Psoas muscle (tissue), 8 donors: ENCODE data around the gene GTF3C1. TPM values are rescaled to one million over a fixed set of nuclear protein-coding genes. Genes with fewer than 3 reads are reported as not detected.
A peak's percentile ranks its signal among the peaks of the same experiment; 100 is the strongest.

Source experiments
- ATAC-seq, 4 donors: fragments of 200-7000 bp; cut with Tn5 transposase; one replicate each; pipeline ENCODE4 v1.9.1; 2020; ENCODE audit warnings: moderate library complexity in 3 of 4, mild to moderate bottlenecking in 2 of 4
- DNase-seq, 2 donors: peaks; one replicate each; pipeline ENCODE4 v3.0.0-alpha.2; 2020
- H3K27ac ChIP-seq: fragments of 200-600 bp; one replicate; pipeline ENCODE4 v1.8.0; 2022
- H3K27me3 ChIP-seq, 3 donors: fragments of 200-600 bp in 1 of 3; one replicate each; pipeline versions ENCODE4 v1.6.1 to v1.8.0; 2013 to 2022; ENCODE audit warnings: low read length in 2 of 3, mild to moderate bottlenecking in 2 of 3, moderate library complexity in 1 of 3; ENCODE audit not compliant: insufficient read depth in 3 of 3
- H3K36me3 ChIP-seq, 2 donors: fragments of 200-600 bp in 1 of 2; one replicate each; pipeline versions ENCODE4 v1.6.1 to v1.8.0; 2013 to 2022; ENCODE audit warnings: low read depth in 1 of 2, mild to moderate bottlenecking in 1 of 2, moderate library complexity in 1 of 2; ENCODE audit not compliant: insufficient read depth in 1 of 2
- H3K4me1 ChIP-seq: fragments of 200-600 bp; one replicate; pipeline ENCODE4 v1.8.0; 2022
- H3K4me3 ChIP-seq: fragments of 200-600 bp; one replicate; pipeline ENCODE4 v1.8.0; 2022; ENCODE audit warnings: mild to moderate bottlenecking
- H3K9me3 ChIP-seq: fragments of 200-600 bp; one replicate; pipeline ENCODE4 v1.8.0; 2022
- CTCF ChIP-seq: fragments of 200-600 bp; IDR thresholded peaks from one replicate; pipeline ENCODE4 v1.8.0; 2022; ENCODE audit warnings: antibody characterized with exemption
- WGBS, 3 donors: extraction: QIAGEN DNeasy Blood & Tissue Kit; methylation state at CpG; one replicate each; pipeline versions ENCODE4 v1.1.6 to v1.1.7; 2013; 5-methylcytosine and 5-hydroxymethylcytosine counted together
- intact Hi-C, 2 donors: fragments of 100-400 bp; cut with DNase I; formaldehyde crosslinking; loops; one replicate each; pipeline versions ENCODE4 v1.11.0 to v1.14.2; 2022
- polyA plus RNA-seq, 3 donors: library from polyadenylated mRNA; stranded (reverse); fragments of 200-250 nt; gene quantifications; one replicate each; pipeline ENCODE4 v1.2.3, GENCODE V29; 2013
- total RNA-seq, 4 donors: library from RNA; stranded (reverse); fragmentation: NEBNext Ultra II Directional in 2 of 4; extraction: Animal tissue kit (Norgen Biotek cat#: 25700) in 2 of 4; gene quantifications; one replicate each; pipeline versions ENCODE4 v1.2.1 to v1.2.4, GENCODE V29; 2021 to 2023
- donor health status: healthy with polysubstance abuse.
- donor health status: DM: no; HTN: no; CAD: no; lungs with moderate emphysema.
- donor health status: Bipolar disorder and iron deficiency.
- donor health status: healthy.
- donor health status: DM: yes; HTN: yes; CAD: no.
- donor health status: DM: no; HTN: no; CAD: no.
- donor health status: DM: no; HTN: no; CAD: no.
- donor health status: DM: yes; HTN: yes; CAD: no.

Gene GTF3C1
- total and polyA plus RNA-seq, 7 donors = 35.2 to 95.5 (median 50.6) TPM

- H3K36me3 ChIP-seq = peaks cover 19 to 98% of the 10 kb centered on the region in 2 donors
Measured at GRCh38 chr16:27503662-27504061, 46.1 kb downstream of the GTF3C1 start.

GRCh38 chr16:27500801-27501200, 48.9 kb downstream of the GTF3C1 start:
- Histone ChIP-seq H3K27ac (no peak overlapping the region), H3K4me3 (no peak overlapping the region), H3K9me3 (no peaks in the 10 kb centered on the region), H3K4me1 (peaks cover 5% of the 10 kb centered on the region), H3K27me3 (no peaks in the 10 kb centered on the region), H3K36me3 (peaks cover 27 to 98% of the 10 kb centered on the region in 2 donors)
- intact Hi-C loops = no loop called here
- DNase-seq = no peak
- no peak for TF ChIP-seq CTCF
- ATAC-seq = no peak
- 70 to 75% (median 74%) methylated on average over 3 of the region's 3 CpGs for WGBS, 3 donors

More at GRCh38 chr16:27503662-27504061, 46.1 kb downstream of the GTF3C1 start:
- Histone ChIP-seq H3K4me1 (peaks cover 5% of the 10 kb centered on the region), H3K9me3 (no peaks in the 10 kb centered on the region), H3K27ac (no peak overlapping the region), H3K4me3 (no peak overlapping the region), H3K27me3 (no peaks in the 10 kb centered on the region)
- no peak for TF ChIP-seq CTCF
- WGBS, 3 donors = 83 to 90% (median 83%) methylated on average over 5 of the region's 5 CpGs
- ATAC-seq (no peak), DNase-seq (no peak)
- intact Hi-C loops = no loop called here

GRCh38 chr16:27499659-27500055, 50.1 kb downstream of the GTF3C1 start:
- DNase-seq = peak in 1 of 2 donors; percentile 69
- peak; percentile 85 to 93 (median 90) for ATAC-seq

GRCh38 chr16:27498916-27499658, 50.6 kb downstream of the GTF3C1 start:
- TF ChIP-seq CTCF = no peak
- Histone ChIP-seq H3K9me3 (no peaks in the 10 kb centered on the region), H3K27ac (peak overlapping the region; percentile 68), H3K4me3 (no peak overlapping the region), H3K4me1 (peaks cover 5% of the 10 kb centered on the region), H3K36me3 (peaks cover 24 to 98% of the 10 kb centered on the region in 2 donors), H3K27me3 (no peaks in the 10 kb centered on the region)
- DNase-seq (no peak), ATAC-seq (peak; percentile 25 to 53 (median 48))
- intact Hi-C loops = no loop called here
- 70 to 82% (median 70%) methylated on average over 14 of the region's 14 CpGs for WGBS, 3 donors

More at GRCh38 chr16:27499659-27500055, 50.1 kb downstream of the GTF3C1 start:
- Histone ChIP-seq H3K4me3 (no peak overlapping the region), H3K36me3 (peaks cover 27 to 98% of the 10 kb centered on the region in 2 donors), H3K4me1 (peaks cover 5% of the 10 kb centered on the region), H3K27me3 (no peaks in the 10 kb centered on the region), H3K27ac (peak overlapping the region; percentile 68), H3K9me3 (no peaks in the 10 kb centered on the region)
- WGBS, 3 donors = 44 to 70% (median 55%) methylated on average over 9 of the region's 9 CpGs
- intact Hi-C loops = no loop called here
- TF ChIP-seq CTCF = no peak
